Fibroblast of lung (primary cell): ENCODE data around the gene PDZD2.

ENCODE experiments used
- EZH2 ChIP-seq: IDR thresholded peaks from 2 replicates; pipeline ENCODE4 v1.5.1; 2012; ENCODE audit warnings: low read length, control low read depth, mild to moderate bottlenecking; ENCODE audit errors: missing control alignments
- TF ChIP-seq, protein P1 (sequence below), 2 donors: IDR thresholded peaks in 1 of 2; conservative IDR thresholded peaks in 1 of 2; 1 replicate in 1 of 2; 2 replicates in 1 of 2; pipeline ENCODE4 v1.5.1; 2011 to 2012; ENCODE audit warnings: low read length in 2 of 2, control low read depth in 1 of 2, inconsistent platforms in 1 of 2, low read depth in 1 of 2, mild to moderate bottlenecking in 1 of 2

- TF ChIP-seq, protein P1, sequence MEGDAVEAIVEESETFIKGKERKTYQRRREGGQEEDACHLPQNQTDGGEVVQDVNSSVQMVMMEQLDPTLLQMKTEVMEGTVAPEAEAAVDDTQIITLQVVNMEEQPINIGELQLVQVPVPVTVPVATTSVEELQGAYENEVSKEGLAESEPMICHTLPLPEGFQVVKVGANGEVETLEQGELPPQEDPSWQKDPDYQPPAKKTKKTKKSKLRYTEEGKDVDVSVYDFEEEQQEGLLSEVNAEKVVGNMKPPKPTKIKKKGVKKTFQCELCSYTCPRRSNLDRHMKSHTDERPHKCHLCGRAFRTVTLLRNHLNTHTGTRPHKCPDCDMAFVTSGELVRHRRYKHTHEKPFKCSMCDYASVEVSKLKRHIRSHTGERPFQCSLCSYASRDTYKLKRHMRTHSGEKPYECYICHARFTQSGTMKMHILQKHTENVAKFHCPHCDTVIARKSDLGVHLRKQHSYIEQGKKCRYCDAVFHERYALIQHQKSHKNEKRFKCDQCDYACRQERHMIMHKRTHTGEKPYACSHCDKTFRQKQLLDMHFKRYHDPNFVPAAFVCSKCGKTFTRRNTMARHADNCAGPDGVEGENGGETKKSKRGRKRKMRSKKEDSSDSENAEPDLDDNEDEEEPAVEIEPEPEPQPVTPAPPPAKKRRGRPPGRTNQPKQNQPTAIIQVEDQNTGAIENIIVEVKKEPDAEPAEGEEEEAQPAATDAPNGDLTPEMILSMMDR (conservative IDR thresholded peaks at IDR 0.05 in 1 of 2, IDR thresholded peaks at IDR 0.05 in 1 of 2; ENCODE audit: low read depth in 1 of 2, low read length in 2 of 2) = no peak
- TF ChIP-seq EZH2 = no peak
These were observed 34.7 kb upstream of the PDZD2 start for GRCh38 chr5:31604240-31604639.
